Renal cortex interstitium (tissue), 11 donors: ENCODE data around the gene GNG4. TPM values are rescaled to one million over a fixed set of nuclear protein-coding genes. Genes with fewer than 3 reads are reported as not detected.
"Not testable (repeated sequence)": the region's sequence is repeated elsewhere in the genome, so short reads cannot be mapped to it uniquely, and the experiment has no call there.

Source experiments
- DNase-seq, 11 donors: peaks; one replicate each; pipeline ENCODE4 v3.0.0-alpha.2; 2013; ENCODE audit warnings: low read depth in 9 of 11, low spot score in 4 of 11; ENCODE audit errors: extremely low read depth in 1 of 11
- polyA plus RNA-seq, 3 donors: library from polyadenylated mRNA; unstranded; fragments of 120-200 nt; gene quantifications; one replicate each; pipeline ENCODE4 v1.2.1, GENCODE V29; 2013; ENCODE audit not compliant: insufficient read length in 3 of 3

Gene GNG4
- polyA plus RNA-seq, 3 donors = 3.7 to 4.5 (median 4.1) TPM

DNA sequence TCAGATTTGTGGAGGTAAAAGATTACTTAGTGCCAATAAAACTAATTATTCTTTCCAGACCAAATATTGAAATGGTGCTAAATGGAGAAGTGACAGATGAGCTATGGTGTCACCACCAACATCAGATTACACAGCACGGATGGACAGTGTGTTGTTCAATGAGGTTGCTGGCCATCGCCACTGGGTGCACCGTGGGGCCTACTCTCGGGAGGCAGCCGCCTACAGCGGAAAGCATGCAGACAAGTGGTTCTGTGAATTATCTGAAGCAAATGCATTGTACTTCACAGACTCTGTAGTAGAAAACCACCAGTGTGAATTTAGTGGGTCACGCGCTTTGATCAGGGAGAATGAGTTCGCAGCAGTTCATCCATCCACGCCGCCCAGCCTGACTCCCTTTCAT, 42.3 kb downstream of the GNG4 start:
- DNase-seq = no peak

DNA sequence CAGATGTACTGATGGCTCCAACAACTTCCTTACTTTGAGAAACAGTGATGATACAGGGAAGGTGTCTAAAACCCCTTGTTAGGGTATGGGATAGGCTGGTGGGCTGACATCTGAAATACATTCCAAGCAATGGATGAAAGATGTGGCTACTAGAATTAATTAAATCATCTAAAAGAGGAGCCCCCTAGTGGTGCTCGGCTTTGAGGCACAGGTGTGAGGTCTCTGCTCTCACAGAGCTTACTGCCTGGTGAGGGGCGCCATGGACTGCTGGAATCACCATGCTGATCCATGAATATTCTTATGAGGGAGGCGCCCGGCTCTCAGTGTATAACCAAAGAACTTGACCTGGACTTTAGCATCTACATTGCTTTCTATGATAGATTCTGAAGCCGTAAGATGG, 48.5 kb downstream of the GNG4 start:
- DNase-seq = peak in 1 of 11 donors; percentile 12

DNA sequence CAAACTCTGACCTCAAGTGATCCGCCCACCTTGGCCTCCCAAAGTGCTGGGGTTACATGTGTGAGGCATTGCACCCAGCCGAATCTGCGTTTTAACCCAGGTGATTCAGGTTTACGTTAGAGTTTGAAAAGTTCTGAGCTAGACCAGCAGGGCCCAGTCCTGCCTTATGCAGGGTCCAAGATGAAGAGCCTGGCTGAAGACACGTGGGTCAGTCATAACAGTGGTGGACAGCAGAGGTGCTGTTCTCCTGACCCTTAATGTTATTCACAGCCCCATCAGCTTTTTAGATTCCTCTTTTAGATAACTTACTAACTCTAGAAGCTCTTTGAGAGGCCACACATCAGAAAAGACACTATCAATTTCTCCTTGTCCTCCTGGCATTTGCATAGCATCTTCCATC, 50.0 kb downstream of the GNG4 start:
- DNase-seq = no peak

DNA sequence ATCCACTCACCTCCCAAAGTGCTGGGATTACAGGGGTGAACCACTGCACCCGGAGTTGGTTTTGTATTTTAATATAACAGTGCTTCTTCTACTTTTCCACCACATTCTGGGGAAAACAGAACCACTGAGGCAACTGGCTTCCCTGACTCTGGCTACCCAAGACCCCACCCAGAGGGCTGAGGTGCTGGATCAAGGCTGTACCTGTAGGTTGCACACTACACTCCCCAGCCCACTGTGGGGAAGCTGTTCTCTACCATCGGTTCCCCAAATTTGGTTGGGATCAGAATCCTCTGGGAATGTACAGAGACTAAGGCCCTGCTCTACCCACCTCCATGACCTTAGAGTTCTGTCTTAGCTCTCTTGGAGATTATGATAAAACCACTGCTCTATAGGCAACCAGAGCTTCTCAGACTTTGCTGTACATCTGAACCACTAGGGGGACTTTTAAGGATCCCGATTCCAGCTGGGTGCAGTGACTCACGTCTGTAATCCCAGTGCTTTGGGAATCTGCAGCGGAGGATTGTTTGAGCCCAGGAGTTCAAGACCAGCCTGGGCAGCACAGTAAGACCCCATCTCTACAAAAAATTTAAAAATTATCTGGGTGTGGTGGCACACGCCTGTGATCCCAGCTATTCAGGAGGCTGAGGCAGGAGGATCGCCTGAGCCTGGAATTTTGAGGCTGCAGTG, 51.6 kb downstream of the GNG4 start:
- no peak for DNase-seq

DNA sequence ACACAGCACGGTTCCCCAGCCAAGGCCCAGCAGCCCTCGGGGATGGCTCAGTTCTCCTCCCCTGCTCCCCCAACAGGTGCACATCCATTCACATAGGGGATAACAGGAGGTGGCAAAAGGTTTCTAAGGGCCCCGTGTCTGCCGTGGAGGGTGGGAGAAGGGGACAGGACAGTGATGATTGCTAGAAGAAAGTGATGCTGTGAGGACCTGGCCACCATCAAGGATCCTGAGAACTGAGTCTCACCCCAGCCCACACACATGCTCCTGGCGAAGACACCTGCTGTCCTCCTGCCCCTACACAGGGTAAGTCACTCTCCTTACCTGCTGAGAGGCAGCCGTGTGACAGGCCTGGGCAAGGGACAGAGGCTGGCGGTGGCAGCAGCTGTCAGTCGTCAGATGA, 54.5 kb downstream of the GNG4 start:
- no peak for DNase-seq

DNA sequence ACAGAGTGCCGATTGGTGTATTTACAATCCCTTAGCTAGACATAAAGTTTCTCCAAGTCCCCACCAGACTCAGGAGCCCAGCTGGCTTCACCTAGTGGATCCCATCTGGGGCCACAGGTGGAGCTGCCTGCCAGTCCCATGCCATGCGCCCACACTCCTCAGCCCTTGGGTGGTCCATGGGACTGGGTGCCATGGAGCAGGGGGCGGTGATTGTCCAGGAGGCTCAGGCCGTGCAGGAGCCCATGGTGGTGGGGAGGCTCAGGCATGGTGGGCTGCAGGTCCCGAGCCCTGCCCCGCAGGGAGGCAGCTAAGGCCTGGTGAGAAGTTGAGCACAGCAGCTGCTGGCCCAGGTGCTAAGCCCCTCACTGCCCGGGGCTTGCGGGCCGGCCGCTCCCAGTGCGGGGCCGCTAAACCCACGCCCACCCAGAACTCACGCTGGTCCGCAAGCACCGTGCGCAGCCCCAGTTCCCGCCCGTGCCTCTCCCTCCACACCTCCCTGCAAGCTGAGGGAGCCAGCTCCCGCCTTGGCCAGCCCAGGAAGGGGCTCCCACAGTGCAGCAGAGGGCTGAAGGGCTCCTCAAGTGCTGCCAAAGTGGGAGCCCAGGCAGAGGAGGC, 55.2 kb downstream of the GNG4 start:
- not testable (repeated sequence) for DNase-seq

DNA sequence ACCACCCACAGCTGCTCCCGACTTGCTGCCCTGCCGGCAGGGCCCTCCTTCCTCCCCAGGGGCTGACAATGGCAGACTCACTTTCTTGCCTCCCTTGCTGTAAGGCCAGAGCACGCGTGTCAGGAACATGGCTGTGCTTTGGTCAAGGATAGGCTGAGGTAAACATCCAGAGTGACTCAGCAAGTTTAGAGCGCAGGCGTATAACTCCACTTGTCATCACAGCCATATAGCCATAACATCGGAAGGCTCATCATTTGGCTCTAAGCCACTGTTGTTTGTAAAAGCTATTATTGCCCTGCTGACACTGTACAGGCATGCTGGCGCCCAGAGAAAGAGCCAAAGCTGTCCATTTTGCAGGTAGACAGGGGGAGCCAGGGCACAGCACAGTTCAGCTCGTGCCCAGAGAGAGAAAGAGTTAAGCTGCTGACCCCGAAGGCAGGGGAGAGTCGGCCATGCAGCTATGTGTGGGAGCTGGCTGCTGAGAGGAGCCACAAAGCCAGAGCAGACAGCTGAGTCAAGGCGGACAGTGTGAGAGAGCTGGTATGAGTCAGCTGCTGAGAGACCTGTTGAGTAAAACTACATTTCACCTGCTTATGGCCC, 60.6 kb downstream of the GNG4 start:
- DNase-seq = no peak

DNA sequence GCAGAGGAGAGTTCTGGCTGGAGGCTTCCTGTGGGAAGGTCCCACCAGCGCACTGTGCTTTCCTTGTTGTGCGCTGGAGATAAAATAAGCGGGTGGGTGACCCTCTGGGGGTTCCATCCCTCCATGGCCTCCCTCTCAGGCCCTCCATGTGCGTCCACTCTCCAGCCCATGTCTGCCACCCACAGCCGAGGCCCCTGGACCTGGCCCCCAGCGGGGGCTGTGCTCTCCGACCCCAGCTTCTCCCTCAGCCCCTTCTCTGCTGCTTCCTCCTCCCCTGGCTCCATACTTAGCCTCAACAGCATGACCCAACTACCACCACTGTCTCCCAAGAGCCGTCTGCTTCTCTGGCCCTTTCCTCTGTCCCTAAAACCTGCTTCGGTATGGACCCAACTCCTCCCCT, 61.4 kb downstream of the GNG4 start:
- no peak for DNase-seq

DNA sequence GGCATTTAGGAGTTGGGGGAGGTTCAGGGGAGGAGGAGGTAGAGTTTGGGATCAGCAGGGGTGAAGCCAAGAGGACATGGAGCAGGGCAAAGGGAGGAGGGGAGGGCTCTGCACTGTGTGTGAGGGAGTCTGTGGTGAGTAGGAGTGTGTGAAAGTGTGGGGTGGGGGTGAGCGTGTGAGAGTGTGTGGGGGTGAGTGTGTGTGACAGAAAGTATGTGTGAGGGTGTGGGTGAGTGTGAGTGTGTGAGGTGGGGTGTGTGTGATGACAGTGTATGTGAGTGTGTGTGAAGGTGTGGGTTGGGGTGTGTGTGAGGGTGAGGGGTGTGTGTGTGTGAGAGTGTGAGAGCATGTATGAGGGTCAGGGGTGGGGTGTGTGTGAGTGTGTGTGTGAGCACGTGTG, 62.6 kb downstream of the GNG4 start:
- no peak for DNase-seq

DNA sequence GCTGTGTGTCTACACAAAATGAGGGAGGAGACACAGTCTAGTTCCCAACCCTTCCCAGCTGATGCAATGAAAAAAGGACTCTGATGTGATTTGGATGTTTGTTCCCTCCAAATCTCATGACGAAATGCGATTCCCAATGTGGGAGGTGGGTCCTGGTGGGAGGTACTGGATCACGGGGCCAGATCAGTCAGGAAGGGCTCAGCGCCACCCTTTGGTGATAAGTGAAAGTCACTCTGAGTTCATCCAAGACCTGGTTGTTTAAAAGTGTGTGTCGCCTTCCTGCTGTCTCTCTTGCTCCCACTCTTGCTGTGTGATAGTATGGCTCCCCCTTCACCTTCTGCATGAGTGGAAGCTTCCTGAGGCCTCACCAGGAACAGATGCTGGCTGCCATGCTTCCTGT, 63.2 kb downstream of the GNG4 start:
- DNase-seq = no peak

DNA sequence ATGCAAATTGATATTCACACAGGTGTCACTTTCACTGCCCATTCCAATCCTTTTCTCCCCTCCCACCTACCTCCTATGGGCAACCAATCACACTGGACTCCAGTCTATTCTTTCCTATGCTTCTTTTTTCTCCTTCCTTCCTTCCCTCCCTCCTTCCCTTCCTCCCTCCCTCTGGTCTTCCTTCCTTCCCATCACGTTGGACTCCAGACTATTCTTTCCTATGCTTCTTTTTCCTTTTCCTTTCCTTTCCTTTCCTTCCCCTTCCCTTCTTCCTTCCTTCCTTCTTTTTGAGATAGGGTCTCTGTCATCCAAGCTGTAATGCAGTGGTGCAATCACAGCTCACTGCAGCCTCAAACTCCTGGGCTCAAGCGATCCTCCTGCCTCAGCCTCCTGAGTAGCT, 64.6 kb downstream of the GNG4 start:
- no peak for DNase-seq

DNA sequence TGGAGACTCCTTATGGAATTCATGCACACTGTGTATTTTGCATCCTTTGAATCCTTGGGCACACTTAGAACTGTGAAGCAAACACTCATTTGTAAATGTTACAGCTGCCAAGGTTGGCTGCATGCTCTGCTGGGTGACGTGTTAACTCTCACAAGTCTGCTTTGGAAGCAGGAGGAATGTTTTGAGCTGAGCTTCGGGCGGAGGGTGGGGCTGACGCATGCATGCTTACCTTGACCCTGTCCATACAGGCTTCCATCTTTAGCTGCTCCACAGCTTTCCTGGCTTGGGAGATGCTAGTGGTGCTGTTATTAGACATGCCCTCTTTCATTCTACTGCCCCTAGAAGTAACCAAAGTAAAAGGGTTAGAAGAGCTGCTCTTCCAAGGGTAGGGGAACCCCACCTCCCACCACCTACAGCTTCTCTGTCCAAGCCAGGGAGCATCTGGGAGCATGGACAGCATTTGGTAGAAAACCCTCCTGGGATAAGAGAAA, 66.0 kb downstream of the GNG4 start:
- no peak for DNase-seq

DNA sequence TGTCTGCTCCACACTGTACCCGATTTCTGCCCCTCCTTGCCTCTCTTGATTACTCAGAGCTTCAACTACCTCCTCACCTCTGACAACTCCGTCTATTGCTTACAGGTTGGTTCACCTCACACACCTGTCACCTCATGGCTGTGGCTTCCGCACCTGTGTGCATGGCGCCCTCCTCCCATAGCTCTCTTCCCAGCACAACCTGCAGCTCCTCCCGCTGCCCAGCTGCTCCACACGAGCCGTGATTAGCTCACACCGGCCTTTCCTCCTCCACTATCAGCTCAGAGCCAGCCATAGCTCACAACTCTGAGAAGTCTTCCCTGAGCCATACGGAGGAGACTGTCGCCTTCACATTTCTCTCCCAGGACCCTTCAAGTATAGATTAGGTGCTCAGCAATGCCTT, 67.5 kb downstream of the GNG4 start:
- DNase-seq = no peak

DNA sequence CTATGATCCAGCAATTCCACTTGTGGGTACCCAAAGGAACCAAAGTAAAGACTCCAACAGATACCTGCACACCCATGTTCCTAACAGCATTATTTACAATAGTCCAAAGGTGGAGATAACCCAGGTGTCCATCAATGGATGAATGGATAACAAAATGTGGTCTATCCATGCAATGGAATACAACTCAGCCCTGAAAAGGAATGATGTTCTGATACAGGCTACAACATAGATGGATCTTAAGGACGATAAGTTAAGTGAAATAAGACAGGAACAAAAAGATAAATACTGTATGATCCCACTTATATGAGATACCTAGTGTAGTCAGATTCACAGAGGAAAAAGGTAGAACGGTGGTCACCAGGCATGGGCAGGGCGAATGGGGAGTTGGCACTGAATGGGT, 69.7 kb downstream of the GNG4 start:
- DNase-seq = no peak

DNA sequence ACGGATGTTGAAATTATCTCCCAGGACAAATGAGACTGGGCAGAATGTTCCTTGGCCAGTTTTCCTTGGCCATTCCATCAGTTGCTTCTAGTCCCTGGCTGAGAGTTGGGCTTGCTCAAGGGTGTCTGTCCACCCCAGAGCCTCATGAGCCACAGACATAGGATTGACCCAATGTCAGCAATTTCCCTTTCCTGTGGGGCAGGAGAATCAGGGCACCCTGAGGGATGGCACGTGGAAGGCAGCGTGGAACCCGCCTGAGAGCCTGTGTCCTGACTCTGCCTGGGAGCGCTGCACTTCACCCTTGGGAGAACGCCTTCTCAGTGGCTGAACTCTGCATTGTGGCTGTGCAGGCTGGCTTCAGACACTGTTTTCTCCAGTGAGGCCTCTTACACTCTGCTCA, 74.0 kb downstream of the GNG4 start:
- no peak for DNase-seq

DNA sequence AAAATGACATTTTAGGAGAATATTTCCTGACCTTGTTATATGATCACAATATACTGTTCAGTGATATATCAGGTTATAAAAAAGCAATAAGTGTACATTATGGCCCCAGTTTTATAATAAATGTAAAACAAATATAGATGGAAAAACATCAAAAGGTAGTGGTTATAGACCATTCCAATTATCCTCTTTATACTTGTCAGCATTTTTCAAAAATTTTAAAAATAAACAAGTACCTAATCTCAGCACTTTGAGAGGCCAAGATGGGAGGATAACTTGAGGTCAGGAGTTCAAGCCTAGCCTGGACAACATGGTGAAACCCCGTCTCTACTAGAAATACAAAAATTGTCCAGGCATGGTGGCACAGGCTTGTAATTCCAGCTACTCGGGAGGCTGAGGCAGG, 75.7 kb downstream of the GNG4 start:
- DNase-seq = no peak

DNA sequence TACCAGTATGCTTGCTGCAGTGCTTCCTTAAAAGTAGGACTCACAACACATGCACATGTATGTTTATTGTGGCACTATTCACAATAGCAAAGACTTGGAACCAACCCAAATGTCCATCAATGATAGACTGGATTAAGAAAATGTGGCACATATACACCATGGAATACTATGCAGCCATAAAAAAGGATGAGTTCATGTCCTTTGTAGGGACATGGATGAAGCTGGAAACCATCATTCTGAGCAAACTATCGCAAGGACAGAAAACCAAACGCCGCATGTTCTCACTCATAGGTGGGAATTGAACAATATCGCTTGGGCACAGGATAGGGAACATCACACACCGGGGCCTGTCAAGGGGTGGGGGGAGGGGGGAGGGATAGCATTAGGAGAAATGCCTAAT, 76.6 kb downstream of the GNG4 start:
- DNase-seq = not testable (repeated sequence)

DNA sequence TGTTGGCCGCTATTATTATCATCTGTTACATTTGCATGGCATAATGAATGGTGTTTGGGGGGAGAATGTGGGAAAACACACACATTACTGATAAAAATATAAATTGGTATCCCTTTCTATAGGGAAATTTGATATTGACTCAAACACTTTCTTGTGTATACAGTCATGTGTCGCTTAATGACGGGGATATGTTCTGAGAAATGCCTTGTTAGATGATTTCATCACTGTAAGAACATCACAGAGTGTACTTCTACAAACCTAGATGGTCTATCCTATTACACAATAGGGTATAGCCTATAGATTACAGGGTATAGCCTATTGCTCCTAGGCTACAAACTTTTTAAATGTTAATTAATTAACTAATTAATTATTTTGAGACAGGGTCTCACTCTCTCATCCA, 78.1 kb downstream of the GNG4 start:
- DNase-seq = no peak

DNA sequence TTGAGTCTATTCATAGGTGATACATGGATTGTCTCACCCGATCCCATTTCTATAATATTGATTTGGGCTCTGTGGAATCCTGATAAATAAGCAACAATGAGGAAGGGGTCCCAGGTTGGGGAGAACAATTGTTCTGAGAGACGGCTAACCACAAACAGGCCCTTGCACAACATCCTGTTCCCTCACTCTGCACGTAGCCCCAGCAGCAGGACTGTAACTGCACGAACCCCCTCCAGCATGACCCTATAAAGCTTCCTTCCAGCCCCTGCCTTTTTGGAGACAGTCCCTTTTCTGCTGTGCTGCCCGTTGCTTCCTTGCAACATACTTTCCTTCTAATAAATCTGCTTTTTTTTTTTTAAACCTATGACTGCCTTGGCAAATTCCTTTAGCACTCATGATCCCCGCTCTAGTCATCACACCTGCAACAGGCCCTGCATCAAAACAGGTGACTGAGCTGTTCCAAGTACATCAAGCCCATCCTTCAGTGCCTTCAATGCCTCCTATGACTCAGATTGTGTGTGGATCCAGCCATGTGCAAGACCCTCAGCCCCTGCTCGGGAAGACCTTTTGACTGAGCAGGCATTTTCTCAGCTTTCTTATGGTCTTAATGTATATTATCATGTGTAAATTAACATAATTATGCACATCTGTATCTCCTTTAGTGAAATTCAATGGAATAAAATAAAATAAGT, 81.6 kb downstream of the GNG4 start:
- DNase-seq = no peak

DNA sequence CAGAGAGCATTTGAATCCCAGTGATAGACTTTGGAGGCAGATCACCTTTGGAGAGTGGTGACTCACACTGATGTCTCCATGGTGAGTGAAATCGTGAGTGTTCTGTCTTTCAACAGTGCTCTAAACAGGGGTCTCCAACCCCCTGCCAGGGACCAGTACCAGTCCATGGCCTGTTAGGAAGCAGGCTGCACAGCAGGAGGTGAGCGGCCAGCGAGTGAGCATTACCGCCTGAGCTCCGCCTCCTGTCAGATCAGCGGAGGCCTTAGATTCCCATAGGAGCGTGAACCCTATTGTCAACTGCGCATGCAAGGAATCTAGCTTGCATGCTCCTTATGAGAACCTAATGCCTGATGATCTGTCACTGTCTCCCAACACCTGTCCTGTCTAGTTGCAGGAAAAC, 83.5 kb downstream of the GNG4 start:
- DNase-seq = no peak
